GM19238 (cell line): Measurements from ENCODE around the gene MTOR.
"Not testable (repeated sequence)": the region's sequence is repeated elsewhere in the genome, so short reads cannot be mapped to it uniquely, and the experiment has no call there.

Experiments used
- DNase-seq: peaks from one replicate; pipeline ENCODE4 v3.0.0; 2011; ENCODE audit warnings: low spot score; ENCODE audit not compliant: insufficient read length

Gene MTOR

GRCh38 chr1:11116318-11116717, 146.0 kb downstream of the MTOR start:
- DNase-seq = no peak

- no peak for DNase-seq
Measured at GRCh38 chr1:11114966-11115365, 147.4 kb downstream of the MTOR start.

GRCh38 chr1:11109047-11109760, 153.1 kb downstream of the MTOR start:
- no peak for DNase-seq

GRCh38 chr1:11107599-11107998, 154.8 kb downstream of the MTOR start:
- DNase-seq = no peak

- no peak for DNase-seq
Measured at GRCh38 chr1:11105586-11105985, 156.8 kb downstream of the MTOR start.

- DNase-seq = no peak
Measured at GRCh38 chr1:11101347-11101746, 161.0 kb downstream of the MTOR start.

- not testable (repeated sequence) for DNase-seq
Measured at GRCh38 chr1:11100806-11101205, 161.5 kb downstream of the MTOR start.

GRCh38 chr1:11100149-11100493, 162.2 kb downstream of the MTOR start:
- DNase-seq = no peak

GRCh38 chr1:11099310-11100148, 162.8 kb downstream of the MTOR start, which contains the start of gene EXOSC10:
Gene EXOSC10, minus strand, starts transcription at chr1:11099869. Its CDS starts 38 bp downstream, at chr1:11099831.
- peak; percentile 95 for DNase-seq

- DNase-seq = no peak
Measured at GRCh38 chr1:11098931-11099309, 163.4 kb downstream of the MTOR start.

GRCh38 chr1:11083784-11084183, 178.6 kb downstream of the MTOR start:
- not testable (repeated sequence) for DNase-seq

- DNase-seq = no peak
Measured at GRCh38 chr1:11080931-11081330, 181.4 kb downstream of the MTOR start.

- no peak for DNase-seq
Measured at GRCh38 chr1:11078631-11079030, 183.7 kb downstream of the MTOR start.

- DNase-seq = not testable (repeated sequence)
Measured at GRCh38 chr1:11073398-11073797, 189.0 kb downstream of the MTOR start.

GRCh38 chr1:11072216-11072917, 190.0 kb downstream of the MTOR start:
- no peak for DNase-seq

GRCh38 chr1:11071463-11072215, 190.7 kb downstream of the MTOR start:
- no peak for DNase-seq

GRCh38 chr1:11070876-11071275, 191.5 kb downstream of the MTOR start:
- no peak for DNase-seq

- DNase-seq = no peak
Measured at GRCh38 chr1:11068600-11069473, 193.5 kb downstream of the MTOR start.

- DNase-seq = no peak
Measured at GRCh38 chr1:11067716-11068599, 194.4 kb downstream of the MTOR start.
